Activated CD8-positive, alpha-beta T cell treated with anti-CD3 and anti-CD28 coated beads for 36 hours (primary cell): ENCODE measurements around the gene TNFAIP1. TPM values are rescaled to one million over a fixed set of nuclear protein-coding genes. Genes with fewer than 3 reads are reported as not detected.
A peak's percentile ranks its signal among the peaks of the same experiment; 100 is the strongest.

Experiments used
- ATAC-seq: fragments of 200-7000 bp; cut with Tn5 transposase; one replicate; pipeline ENCODE4 v1.10.0; 2021; ENCODE audit warnings: mild to moderate bottlenecking, moderate library complexity
- CTCF ChIA-PET: fragments of 350-600 bp; sonication (Branson Sonifier 250); formaldehyde crosslinking; loops from one replicate; lab custom pipeline; 2021; ENCODE audit warnings: antibody characterized with exemption; lab: Charles Lee
- POLR2A ChIA-PET: fragments of 350-600 bp; sonication (Branson Sonifier 250); formaldehyde crosslinking; loops from one replicate; lab custom pipeline; 2021; ENCODE audit warnings: antibody characterized with exemption; lab: Charles Lee
- DNase-seq: peaks from one replicate; pipeline ENCODE4 v3.0.0-alpha.2; 2020
- H3K27ac Mint-ChIP-seq: one replicate; pipeline ENCODE4 v1.8.0; 2021; ENCODE audit warnings: mild to moderate bottlenecking, mixed read lengths
- H3K27me3 Mint-ChIP-seq: one replicate; pipeline ENCODE4 v1.8.0; 2021; ENCODE audit warnings: mixed read lengths
- H3K36me3 Mint-ChIP-seq: one replicate; pipeline ENCODE4 v1.8.0; 2021; ENCODE audit warnings: low read depth, mixed read lengths
- H3K4me1 Mint-ChIP-seq: one replicate; pipeline ENCODE4 v1.8.0; 2021; ENCODE audit warnings: low read depth, mixed read lengths
- H3K4me3 Mint-ChIP-seq: one replicate; pipeline ENCODE4 v1.8.0; 2021; ENCODE audit warnings: mild to moderate bottlenecking, moderate library complexity, mixed read lengths
- H3K9me3 Mint-ChIP-seq: one replicate; pipeline ENCODE4 v1.8.0; 2021; ENCODE audit warnings: mixed read lengths
- intact Hi-C: fragments of 100-400 bp; cut with micrococcal nuclease; formaldehyde crosslinking; loops from one replicate; pipeline ENCODE4 v1.10.0; 2022
- total RNA-seq, 2 experiments: library from RNA; stranded (reverse); gene quantifications; one replicate each; pipeline ENCODE4 v1.2.3, GENCODE V29; 2021
- TF ChIP-seq, protein P1 (sequence below): fragments of 200-600 bp; IDR thresholded peaks from one replicate; pipeline ENCODE4 v1.8.0; 2022; ENCODE audit warnings: antibody characterized with exemption, mild to moderate bottlenecking

The TNFAIP1 gene
- total RNA-seq, 2 experiments from 2014 or later, result 19.5 to 20.9 TPM

DNA sequence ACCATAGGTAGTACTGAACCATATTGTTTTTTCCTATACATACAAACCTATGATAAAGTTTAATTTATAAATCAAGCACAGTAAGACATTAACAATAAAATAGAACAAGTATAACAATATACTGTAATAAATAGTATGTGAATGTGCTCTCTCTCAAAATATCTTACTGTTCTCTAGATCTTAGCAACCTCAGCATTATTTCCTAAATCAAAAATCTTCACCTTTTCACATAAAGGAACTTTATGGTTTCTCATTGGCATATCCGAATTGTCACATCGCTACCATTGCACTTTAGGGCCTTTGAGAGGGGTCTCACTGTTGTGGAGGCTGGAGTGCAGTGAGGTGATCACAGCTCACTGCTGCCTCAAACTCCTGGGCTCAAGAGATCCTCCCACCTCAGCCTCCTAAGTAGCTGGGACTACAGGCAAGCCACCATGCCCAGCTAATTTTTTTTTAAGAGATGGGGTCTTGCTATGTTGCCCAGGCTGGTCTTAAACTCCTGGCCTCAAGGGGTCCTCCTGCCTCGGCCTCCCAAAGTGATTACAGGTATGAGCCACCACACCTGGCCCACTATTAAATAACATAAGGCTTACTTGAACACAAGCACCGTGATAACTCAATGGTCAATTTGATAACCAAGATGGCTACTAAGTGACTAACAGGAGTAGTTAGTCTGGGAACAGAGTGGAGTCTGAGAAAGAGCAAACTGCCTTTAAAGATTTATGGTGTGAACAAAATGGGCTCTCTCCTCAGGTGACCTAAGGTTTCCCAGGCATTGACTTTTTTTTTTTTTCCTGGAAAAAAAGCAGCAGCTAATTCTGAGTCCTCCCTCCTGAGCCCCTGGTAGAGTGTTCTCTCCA is 19.5 kb upstream of the TNFAIP1 start:
- Mint-ChIP-seq H3K36me3 (peaks cover 16% of the 10 kb centered on the region), H3K4me1 (peaks cover 26% of the 10 kb centered on the region), H3K27me3 (no peaks in the 10 kb centered on the region), H3K27ac (no peak overlapping the region), H3K4me3 (no peak overlapping the region), H3K9me3 (no peaks in the 10 kb centered on the region)
- ChIA-PET CTCF (interaction anchor here (2.5 kb wide), 1 partner anchor 65 kb away, joined by 5 read pairs; no protein-coding TSS in a partner anchor), POLR2A (interaction anchor here (1.4 kb wide), 1 partner anchor 19 kb away, joined by 4 read pairs; the partner anchor contains the start of gene IFT20)
- TF ChIP-seq, protein P1, sequence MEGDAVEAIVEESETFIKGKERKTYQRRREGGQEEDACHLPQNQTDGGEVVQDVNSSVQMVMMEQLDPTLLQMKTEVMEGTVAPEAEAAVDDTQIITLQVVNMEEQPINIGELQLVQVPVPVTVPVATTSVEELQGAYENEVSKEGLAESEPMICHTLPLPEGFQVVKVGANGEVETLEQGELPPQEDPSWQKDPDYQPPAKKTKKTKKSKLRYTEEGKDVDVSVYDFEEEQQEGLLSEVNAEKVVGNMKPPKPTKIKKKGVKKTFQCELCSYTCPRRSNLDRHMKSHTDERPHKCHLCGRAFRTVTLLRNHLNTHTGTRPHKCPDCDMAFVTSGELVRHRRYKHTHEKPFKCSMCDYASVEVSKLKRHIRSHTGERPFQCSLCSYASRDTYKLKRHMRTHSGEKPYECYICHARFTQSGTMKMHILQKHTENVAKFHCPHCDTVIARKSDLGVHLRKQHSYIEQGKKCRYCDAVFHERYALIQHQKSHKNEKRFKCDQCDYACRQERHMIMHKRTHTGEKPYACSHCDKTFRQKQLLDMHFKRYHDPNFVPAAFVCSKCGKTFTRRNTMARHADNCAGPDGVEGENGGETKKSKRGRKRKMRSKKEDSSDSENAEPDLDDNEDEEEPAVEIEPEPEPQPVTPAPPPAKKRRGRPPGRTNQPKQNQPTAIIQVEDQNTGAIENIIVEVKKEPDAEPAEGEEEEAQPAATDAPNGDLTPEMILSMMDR, result no peak
- DNase-seq, result no peak
- ATAC-seq, result no peak
- intact Hi-C loops, result no loop called here

DNA sequence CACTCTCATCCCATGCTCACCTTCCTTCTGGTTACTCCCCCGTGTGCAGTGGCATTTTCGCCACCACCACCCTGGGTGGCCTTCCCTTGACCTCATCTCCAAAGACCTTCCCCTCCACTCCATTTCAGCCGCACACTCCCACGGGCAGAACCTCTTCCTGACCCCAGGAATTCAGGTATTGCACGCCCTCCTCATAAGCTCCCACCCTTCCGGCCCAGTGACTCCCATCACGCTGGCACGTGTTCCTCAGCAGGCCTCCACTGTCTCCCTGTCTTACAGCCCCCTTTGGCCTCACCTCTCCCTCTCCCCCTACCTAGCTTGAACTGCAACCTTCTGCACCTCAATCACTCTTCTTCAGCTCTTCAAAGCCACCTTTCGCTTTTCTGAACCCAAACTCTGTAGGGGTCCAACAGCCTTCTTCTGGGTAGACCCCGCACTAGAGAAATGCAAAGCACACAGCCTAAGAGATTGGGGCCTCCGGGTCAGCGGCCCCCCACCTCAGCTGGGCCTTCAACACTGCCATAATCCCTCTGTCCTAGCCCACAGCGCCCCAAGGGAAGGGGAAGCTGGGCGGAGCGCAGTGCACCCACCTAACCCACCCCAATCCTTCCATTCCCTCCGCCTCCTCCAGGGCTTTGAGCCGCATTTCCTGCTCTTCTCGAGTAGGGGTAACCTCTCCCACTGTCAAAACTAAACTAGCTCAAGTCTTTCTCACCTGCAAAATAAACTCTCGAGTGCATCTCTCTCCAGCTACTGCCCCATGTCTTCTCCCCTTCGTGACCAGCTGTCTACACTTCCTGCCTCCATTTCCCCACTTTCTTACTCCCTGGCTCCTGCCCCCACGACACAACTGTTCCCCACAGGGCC is 18.2 kb upstream of the TNFAIP1 start:
- ChIA-PET POLR2A (interaction anchor here (0.6 to 4.7 kb wide), 9 partner anchors 12 to 937 kb away, joined by 3 to 51 read pairs (median 4); partner anchors contain the start of genes IFT20, POLDIP2 and TNFAIP1), CTCF (interaction anchor here (1.5 kb wide), 1 partner anchor 19 kb away, joined by 4 read pairs; no protein-coding TSS in a partner anchor)
- Mint-ChIP-seq H3K27me3 (no peaks in the 10 kb centered on the region), H3K4me1 (peaks cover 32% of the 10 kb centered on the region), H3K4me3 (peak overlapping the region; percentile 96), H3K27ac (peak overlapping the region; percentile 70), H3K9me3 (no peaks in the 10 kb centered on the region), H3K36me3 (peaks cover 23% of the 10 kb centered on the region)
- no peak for DNase-seq
- TF ChIP-seq, protein P1, result no peak
- intact Hi-C loops, result no loop called here
- no peak for ATAC-seq

DNA sequence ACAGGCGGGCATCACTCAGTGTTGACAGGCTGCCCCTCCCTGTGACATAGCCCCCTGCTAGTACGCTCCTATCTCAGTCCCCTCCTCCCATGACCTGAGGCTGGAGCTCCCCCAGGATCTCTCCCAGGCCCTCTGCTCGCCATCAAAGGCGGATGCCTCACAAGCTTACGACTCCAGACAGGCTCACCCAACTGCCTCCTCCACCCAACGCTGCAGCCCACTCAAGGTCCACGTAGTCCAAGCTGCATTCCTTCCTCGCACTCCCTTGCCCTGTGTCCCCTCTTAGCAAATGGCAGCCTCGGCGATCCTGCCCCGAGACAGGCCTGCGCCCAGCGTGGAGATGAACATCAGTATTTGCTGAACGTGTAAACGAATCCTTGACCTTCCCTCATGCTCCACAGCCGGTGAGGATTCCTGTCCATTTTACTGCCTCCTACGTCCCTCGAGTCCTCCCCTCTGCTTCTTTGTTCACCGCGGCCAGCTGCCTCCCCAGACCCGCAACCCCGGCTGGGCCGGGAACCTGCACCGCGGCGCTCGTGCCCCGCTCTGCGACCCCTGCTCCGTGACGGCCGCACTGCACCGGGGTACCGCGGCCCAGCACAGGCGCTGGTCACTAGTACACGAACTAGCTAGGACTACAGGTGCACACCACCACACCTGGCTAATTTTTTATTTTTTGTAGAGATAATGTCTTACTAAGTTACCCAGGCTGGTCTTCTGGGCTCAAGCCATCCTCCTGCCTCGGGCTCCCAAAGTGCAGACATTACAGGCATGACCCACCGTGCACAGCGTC is 17.4 kb upstream of the TNFAIP1 start:
- Mint-ChIP-seq H3K9me3 (no peaks in the 10 kb centered on the region), H3K27ac (peak overlapping the region; percentile 70), H3K4me1 (peaks cover 32% of the 10 kb centered on the region), H3K27me3 (no peaks in the 10 kb centered on the region), H3K4me3 (peak overlapping the region; percentile 96), H3K36me3 (peaks cover 23% of the 10 kb centered on the region)
- ChIA-PET POLR2A (interaction anchor here (0.6 to 4.7 kb wide), 15 partner anchors 8 to 938 kb away, joined by 3 to 51 read pairs (median 4); partner anchors contain the start of genes IFT20, POLDIP2 and TNFAIP1), CTCF (interaction anchor here (1.5 to 4.1 kb wide), 3 partner anchors 16 to 67 kb away, joined by 4 to 12 read pairs (median 6); partner anchors contain the start of genes IFT20 and TNFAIP1)
- TF ChIP-seq, protein P1, result no peak
- ATAC-seq (peak; percentile 1), DNase-seq (peak; percentile 13)
- intact Hi-C loops, result no loop called here

DNA sequence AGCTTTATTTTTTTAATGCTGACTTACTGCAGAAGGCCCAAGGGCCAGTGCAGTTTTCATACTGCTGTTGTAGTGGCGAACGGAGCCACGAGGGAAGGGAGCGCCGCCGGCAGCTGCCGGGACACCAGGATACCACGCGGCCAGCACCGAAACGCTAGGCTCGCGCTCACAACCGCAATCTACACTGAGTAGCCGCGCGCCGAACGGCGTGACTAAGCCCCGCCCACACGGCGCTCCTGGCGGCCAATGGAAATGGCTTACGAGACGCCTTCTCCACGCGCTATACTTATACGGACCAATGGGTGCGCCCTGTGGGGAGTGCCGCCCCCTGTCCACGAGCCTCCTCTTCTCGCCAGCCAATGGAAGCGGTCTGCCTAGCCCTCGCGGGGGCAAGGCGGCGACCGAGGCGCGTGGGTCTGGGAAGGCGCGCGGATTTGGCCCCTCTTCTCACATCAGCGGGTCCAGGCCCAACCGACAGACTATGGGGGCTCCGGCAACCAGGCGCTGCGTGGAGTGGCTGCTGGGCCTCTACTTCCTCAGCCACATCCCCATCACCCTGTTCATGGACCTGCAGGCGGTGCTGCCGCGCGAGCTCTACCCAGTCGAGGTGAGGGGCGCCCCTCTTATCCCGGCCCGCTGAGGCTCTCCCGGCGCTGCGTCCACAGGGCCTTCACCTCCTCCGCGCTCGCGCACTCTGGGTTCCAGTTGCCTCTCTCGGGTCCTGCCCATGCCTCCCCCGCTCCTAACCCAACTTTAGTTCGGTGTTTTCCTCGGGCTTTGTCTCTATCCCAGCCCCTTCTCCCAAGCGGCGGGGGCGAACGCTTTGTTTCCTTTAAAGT is 16.6 kb upstream of the TNFAIP1 start, which contains the start of gene TMEM97:
Gene TMEM97 (plus strand): TSS at position 442 of the 839 bp plus-strand sequence. CDS start 40 bp downstream, at position 482.
- Mint-ChIP-seq H3K27ac (peak within 1 kb of the TSS; percentile 92), H3K36me3 (peaks cover 23% of the 10 kb centered on the region), H3K9me3 (no peaks in the 10 kb centered on the region), H3K4me3 (peak within 1 kb of the TSS; percentile 96), H3K27me3 (no peaks in the 10 kb centered on the region), H3K4me1 (peaks cover 32% of the 10 kb centered on the region)
- ATAC-seq (peak; percentile 99), DNase-seq (peak; percentile 99)
- ChIA-PET POLR2A (interaction anchor here (0.7 to 4.7 kb wide), 14 partner anchors 8 to 847 kb away, joined by 3 to 51 read pairs (median 4); partner anchors contain the start of genes IFT20, POLDIP2 and TNFAIP1), CTCF (interaction anchor here (0.9 to 4.1 kb wide), 9 partner anchors 9 to 425 kb away, joined by 3 to 12 read pairs (median 4); partner anchors contain the start of genes IFT20 and TNFAIP1)
- TF ChIP-seq, protein P1, result peak; percentile 29
- intact Hi-C loops, result no loop called here
